ENCODE results near the gene ALG9.
A peak's percentile ranks its signal among the peaks of the same experiment; 100 is the strongest.
"Not testable (repeated sequence)": the region's sequence is repeated elsewhere in the genome, so short reads cannot be mapped to it uniquely, and the experiment has no call there.

ALG9 gene

DNA sequence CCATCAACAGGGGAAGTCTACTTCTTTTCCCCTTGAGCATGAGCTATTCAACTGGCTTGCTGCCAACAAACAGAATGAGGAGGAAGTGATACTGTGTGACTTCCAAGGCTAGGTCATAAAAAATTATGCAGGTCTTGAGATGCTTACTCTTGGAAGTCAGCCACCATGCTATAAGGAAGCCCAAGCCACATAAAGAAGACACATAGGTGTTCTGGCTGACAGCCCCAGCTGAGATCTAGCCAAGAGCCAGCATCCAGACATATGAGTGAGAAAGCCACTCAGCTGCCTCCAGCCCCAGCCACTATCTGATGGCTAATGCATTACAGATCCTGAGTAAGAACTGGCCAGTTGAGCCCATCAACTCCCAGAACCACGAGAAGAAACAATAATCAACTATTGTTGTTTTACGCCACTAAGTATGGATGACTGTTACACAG is 74.2 kb downstream of the ALG9 start:
- no peak for DNase-seq

DNA sequence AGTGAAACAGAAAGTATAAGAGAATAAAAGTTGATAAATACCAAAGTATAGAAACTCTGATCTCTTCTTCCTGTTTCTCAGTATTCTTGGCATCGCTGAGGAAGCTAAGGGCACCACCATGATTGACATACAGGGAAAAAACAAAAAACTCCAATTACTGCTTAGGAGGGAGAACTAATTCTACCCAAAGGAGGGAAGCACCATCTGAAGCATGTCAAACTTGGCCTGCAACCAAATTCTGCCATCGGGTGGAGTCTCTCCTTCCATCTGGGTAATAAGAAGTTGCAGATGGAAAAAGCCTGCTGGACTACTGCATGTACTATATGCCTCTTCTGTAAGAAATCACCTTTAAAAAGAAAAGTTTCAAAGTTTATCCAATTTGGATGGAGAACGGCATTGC is 74.7 kb downstream of the ALG9 start:
- DNase-seq, result peak in 9 of 58 donors; percentile 2 to 36 (median 8)

DNA sequence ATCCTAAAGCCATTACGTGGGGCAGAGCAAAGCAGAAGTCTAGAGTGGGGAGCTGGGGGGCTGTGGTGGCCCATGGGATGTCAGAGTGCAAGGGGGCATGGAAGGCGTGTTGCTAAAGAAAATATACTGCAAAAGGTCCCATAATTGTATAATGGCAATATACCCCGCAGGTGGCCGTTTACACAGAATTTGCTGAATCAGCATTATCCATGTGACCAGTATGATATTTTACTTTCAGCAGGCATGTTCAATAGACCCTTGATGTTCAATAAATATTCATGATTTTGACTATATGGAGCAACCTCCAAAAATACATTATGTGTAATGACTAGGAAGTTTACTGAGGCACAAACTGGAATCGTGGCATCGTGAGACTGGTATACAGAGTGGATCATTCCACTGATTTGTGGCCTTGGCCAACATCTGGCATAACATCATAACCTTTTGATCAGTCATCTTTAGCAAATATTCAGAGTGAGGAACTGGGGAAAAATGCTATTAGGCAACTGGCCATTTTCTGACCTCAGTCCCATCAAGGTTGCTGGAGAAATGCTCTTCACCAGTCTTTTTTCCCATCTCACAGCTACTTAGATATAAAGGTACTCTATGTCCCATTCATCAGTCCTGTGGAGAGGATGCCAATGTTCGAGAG is 75.9 kb downstream of the ALG9 start:
- DNase-seq, result no peak

DNA sequence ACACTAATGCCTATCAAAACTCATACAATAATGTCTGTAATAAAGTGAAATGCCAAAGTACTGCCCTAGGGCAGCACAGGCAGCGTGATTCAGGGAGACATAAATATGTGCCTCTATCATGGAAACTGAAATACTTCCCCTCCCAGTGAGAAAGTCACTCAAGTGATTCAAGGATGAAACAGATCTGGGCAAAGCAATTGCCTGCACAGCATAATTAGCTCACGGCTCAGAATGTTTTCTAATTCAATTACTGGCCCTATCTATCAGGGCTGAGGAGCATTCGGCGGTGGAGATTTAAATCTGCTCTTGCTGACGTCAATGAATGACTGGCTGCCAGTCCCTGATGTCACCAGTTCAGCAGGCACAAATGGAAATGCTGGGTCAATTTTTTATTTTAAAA is 77.5 kb downstream of the ALG9 start:
- peak in 2 of 58 donors; percentile 19 to 46 for DNase-seq

DNA sequence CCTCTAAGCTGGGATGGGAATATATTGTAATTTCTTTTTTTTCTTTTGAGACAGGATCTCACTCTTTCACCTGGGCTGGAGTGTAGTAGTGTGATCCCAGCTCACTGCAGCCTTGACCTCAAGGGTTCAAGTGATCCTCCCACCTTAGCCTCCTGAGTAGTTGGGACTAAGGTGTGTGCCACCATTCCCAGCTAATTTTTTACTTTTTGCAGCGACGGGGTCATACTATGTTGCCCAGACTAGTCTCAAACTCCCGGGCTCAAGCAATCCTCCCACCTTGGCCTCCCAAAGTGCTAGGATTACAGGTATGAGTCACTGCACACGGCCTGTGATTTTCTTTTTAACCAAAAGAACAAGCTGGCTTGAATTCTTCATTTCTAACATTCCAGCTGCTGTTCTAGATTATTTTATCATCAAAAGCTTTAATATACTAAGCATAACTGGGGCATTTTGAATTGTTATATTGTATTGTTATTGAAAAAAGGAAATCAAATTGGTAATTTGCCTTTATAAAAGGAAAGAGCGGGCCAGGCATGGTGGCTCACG is 78.4 kb downstream of the ALG9 start:
- no peak for DNase-seq

DNA sequence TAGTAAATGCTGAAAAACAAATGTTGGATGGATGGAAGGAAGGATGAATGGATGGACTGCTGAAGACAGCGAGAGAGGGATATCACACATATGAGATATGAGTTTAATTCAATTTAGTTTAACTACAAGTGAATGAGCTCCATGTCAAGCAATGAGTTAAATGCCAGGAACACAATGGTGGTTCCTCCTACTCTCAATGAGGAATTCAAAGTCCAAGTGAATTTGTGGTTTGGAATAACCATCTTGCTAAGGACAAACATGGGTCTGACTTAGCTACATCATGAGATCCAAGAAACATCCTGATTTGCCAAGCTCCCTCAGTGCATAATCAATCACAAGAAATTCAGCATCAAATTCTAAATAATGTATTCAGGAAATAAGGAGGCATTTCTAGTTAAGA is 79.1 kb downstream of the ALG9 start:
- DNase-seq, result no peak

DNA sequence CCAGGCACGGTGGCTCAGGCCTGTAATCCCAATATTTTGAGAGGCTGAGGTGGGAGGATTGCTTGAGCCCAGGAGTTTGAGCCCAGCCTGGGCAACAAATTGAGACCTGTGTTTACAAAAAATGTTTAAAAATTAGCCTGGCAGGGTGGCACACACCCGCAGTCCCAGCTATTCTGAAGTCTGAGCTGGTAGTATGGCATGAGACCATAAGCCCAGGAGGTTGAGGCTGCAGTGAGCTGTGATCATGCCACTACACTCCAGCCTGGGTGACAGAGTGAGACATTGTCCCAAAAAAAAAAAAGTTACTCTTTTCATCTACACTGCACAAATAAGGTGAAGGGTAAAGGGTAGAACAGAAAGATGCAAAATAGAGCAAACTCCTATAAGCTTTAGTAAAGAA is 82.9 kb downstream of the ALG9 start:
- no peak for DNase-seq

DNA sequence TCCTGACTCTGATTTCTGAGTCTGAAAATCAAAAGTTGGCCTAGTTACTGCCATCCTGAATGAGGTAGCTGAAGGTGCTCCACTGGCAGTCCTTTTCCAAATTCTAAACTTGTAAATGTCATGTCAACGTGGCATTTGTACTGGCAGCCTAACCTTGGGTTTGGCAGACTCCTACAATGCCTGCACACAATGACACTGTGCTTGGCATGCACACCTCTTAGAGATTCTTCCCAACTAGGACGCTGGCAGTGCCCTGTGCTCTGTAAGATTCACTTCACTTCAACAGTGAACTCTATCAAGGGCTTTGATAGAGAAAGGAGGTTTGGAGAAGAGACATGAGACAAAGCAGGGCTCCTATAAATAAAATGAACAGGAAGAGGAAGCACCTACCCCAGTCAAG is 83.3 kb downstream of the ALG9 start:
- DNase-seq, result no peak

DNA sequence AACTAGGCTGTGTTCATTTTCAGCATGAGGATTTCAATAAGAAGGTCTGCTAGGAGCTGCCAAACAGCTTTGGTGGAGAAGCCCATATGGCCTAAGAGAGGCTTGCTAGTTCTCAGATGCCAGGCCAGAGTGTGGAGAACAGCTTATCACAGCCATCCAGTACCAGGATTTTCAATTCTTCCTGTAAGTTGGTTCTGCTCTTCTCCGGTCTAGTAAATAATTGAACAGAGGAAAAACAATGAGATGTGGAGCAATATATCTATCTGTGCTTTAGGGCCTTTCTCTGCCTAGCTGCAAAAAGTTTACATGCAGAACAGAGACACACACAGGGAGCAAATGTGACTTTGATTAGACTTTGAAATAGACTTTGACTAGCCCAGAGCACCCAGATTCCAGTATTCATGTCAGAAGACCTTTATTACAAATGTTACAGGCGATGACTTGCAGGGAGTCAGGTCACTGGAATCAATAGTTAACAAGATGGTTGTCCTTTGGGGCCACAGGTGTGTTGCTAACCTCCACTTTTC is 85.4 kb downstream of the ALG9 start:
- no peak for DNase-seq

DNA sequence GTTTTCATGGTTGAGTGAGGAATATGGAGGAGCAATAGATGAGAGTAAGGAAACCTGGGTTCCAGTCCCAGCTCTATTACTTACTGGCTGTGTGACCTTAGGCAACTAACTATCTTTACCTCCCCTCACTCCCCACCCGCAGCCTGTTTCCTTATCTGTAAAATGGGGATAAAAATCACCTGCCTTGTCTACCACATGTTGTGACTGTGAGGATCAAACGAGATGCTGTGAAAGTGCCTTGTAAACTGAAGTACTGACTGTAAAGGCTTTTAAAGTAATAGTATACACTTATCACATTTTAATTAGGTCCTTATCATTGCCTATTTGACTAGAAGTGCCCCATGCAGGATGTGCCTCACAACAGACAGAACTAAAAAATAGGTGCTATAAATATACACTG is 86.3 kb downstream of the ALG9 start:
- DNase-seq, result no peak

DNA sequence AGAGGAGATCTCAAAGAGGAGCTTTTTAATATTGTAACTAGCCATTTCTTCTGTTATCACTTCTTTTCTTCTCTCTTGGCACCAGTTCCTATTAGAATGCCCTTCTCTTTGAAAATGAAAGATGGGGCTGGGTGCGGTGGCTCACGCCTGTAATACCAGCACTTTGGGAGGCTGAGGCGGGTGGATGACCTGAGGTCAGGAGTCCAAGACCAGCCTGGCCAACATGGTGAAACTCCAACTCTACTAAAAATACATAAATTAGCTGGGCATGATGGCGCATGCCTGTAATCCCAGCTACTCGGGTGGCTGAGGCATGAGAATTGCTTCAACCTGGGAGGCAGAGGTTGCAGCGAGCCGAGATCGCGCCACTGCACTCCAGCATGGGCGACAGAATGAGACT is 87.1 kb downstream of the ALG9 start:
- DNase-seq, result not testable (repeated sequence)

DNA sequence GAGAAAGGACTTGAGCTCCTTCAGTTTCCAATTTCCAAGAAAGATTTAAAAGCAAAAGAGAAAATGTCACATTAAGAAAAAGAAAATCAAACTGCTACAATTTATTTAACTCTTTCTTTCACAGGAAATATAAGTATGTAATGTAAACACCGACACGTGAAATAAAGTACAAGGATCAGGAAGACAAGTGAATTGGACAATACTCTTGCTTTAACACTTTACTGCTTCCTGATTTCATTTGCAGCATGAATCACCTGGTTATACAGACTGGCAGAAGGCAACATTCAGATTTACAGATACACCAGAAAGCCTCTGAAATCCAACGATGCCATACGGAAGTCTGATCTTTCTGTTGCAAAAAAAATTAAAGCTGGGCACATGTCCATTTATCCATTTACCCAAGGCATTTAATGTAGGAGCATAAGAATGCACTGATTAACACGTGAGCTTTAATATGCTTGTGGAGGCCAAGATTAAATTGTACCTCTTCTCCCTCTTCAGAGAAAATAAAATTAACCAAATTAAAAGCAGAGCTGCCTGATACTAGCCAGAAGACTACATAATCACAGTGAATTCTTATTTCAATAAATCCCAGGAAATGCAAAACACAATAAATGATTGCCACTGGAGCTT is 89.2 kb downstream of the ALG9 start:
- DNase-seq, result no peak

DNA sequence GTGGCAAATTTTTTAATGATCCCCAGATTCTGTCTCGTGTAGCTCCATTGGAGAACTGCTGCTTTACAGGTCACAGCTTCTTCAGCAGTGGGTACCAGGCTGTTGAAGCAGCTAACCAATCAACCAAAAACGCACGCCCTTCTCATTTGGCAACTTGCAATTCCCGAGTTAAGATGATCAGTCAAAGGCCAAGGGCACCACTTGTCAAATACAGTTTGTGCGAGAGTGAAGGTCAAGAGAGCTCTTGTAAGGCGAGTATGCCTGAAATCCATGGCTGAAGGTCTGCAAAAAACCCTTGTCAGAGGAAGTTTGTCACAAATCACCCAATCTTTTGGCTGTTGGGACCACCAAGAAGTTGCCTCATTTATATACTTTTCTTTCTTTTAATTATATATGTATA is 92.3 kb downstream of the ALG9 start:
- DNase-seq, result no peak

DNA sequence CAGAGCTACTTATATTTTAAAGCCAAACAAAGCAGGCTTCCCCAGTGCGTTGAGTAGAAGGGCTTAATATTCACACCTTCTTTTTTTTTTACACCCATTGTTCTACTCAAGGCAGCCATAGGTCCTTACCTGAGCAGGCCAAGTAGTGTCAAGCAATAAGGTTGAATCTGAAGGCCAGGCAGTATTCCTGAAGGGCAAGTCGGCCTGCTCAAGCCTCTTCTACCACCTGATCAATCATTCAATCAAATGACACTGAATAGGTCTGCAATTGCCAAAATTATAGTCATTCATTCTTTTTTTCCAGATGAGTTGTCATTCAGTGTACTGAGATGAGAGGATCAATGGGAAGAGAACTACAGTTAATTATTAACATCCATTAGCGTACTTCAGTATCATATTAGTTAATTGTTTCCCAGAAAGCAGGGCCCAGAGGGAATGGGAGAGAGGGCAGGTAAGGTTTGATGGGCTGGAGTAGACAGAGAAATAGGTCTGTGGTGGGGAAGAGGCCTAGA is 93.3 kb downstream of the ALG9 start:
- no peak for DNase-seq

DNA sequence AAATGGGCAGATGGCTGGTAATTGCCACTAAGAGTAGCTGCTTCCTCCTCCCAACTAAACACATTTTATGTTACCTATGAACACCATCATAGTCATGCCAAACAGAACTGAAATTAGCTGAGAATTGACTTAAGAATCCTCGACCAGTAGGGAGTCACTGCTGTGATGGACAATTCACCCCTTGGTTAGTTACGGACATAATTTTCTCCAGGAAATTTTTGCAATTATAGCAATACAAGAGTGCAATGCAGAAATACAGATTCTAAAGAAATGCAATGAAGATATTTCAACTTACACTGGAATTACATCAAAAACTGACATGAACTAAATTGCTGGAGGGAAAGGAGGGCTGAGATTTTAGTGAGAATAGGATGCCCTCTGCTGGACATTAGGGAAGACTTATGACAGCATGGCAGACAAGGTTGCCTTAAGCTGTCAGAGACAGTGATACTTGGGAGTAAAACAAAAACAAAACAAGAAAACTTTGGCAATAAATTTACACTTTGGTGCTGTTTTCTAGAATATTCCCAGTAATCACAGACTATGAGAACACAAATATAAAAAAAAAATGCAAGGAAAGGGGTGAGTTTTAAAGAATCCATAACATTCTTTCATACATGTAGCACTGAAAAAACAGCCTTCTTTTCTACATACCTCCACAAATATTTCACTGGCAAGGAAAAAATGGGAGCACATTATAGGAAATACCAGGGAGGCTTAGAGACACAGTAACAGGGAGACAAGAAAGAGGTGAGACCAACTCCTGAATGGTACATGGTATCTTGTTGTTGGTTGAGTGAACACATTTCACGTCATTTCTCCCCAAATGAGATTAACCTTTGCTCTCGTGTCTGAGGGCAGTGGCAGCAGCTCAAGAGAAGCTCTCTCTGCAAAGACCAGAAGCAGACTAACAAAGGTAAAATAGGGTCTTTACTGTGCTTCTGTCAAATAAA is 94.0 kb downstream of the ALG9 start:
- DNase-seq, result peak in 14 of 58 donors; percentile 4 to 77 (median 23)

DNA sequence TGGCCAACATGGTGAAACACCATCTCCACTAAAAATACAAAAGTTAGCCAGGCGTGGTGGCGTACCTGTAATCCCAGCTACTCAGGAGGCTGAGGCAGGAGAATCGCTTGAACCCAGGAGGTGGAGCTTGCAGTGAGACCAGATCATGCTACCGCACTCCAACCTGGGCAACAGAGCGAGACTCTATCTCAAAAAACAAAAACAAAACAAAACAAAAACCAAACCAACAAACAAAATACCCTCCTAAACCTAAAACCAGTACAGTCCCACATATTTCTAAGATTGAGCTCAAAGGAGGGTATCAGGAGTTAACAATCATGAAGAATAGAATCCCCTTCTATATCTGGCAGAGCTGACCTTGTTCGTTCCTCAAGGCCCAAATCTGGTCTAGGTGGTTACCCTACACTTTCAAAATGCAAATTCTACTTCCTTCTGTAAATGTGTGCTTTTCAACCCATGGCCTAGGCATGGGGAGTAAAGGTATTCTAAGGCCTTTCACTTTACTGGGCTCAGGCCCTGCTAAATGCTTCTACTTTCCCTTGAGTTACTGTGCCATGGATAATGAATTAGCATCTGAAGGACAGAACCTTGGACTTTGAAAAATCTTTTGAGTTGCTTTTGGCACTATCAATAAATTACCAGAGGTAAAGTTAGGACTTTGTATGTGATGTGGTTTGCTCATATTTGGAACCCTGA is 94.8 kb downstream of the ALG9 start:
- DNase-seq, result no peak

DNA sequence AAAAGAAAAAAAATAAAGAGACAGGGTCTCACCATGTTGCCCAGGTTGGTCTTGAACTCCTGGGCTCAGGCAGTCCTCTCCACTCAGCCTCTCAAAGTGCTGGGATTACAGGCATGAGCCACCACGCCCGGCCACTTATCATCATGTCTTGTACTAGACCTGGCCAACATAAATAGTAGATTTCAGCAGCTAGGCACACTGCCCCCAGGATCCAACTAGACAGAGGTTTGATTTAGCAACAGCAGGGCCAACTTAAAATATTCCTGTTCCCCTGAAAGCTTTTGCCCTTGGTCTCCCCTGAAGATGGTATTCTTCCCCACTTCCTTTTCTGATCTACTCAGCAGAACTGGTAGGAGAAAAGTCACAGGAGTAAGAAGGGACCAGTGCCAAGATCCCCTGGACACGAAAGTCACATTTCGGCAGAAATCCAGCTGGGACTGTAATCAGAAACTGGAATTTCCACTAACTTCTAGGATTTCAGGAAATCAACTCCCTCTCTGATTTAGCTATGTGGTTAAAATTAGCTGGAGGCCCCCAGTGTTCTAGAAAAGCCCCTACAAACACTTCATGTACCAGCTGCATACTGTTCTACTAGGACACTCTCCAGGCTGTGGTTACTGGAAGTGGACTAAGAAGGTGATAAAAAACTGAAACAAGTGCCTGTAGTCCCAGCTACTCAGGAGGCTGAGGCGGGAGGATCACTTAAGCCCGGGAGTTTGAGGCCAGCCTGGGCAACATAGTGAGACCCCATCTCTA is 96.2 kb downstream of the ALG9 start:
- no peak for DNase-seq

DNA sequence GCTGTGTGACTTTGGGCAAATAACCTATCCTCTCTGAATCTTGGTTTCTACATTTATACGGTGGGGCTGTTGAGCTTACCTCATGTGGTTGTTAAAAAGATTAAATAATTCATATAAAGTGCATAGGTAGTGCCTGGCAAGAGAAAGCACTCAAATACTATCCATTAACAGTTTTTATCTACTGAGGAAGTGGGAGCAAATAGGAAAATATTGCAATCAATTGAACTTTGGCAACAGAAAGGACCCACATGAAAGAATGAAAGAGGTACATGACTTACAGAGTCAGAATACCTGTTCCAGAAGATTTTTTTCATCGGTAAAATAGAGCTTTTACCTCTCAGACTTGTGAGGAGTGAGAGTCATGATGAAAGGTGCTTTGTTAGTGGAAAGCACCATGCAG is 98.8 kb downstream of the ALG9 start:
- DNase-seq, result no peak

DNA sequence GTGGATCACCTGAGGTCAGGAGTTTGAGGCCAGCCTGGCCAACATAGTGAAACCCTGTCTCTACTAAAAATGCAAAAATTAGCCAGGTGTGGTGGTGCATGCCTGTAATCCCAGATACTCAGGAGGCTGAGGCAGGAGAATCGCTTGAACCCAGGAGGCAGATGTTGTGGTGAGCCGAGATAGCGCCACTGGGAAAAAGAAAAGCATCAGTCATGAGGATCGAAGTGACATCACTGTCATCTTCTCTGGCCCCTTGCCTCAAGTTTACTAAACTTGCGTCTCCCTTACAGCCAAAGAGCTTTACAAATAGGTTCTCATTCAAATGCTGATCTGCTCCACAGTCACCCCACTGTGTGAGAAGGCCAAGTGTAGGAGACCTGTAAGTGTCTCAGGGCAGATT is 100.2 kb downstream of the ALG9 start:
- not testable (repeated sequence) for DNase-seq

DNA sequence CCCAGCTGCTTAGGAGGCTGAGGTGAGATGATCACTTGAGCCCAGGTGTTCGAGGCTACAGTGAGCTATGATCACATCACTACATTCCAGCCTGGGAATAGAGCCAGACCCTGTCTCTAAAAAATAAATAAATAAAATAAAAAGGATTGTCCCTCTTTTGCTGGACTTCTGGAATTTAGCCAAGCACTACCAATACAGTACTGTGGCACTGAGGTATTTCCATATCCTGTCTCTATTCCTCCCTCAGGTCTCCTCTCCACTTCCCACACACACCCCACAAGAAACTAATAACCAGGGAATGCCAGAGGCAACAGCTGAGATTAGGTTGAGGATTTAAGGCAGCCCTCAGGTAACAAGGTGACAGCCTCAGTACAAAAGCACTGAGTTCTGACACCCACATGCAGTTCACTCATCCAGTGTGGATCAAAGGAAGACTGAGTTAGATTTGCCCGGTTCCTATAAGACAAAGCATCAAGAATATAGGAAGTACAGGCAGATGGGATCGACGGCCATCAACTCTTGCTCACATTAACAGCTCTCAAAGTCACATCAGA is 100.7 kb downstream of the ALG9 start:
- DNase-seq, result no peak
